ENCODE data around the gene RIPK1.
"Not testable (repeated sequence)": the region's sequence is repeated elsewhere in the genome, so short reads cannot be mapped to it uniquely, and the experiment has no call there.

RIPK1 gene

DNA sequence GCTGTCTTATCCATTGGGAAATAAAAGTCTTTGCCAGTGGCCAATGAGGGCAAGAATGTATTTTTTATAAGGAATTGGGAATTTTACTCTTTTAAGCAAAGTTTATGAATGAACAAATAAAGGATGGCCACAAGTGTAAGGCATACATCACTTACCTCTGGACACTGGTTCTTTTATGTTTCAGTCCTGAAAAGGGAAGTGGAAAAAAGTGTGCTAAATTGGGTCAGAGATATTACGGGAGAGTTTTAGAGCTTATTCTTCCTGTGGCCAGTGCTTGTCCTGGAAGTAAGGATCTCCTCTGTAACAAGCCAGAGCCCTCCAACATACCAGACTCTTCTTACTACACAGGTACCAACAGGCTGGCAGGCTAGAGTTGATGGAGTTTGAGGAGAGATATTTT is 22.5 kb upstream of the RIPK1 start:
- DNase-seq (ENCODE audit: low spot score): no peak

DNA sequence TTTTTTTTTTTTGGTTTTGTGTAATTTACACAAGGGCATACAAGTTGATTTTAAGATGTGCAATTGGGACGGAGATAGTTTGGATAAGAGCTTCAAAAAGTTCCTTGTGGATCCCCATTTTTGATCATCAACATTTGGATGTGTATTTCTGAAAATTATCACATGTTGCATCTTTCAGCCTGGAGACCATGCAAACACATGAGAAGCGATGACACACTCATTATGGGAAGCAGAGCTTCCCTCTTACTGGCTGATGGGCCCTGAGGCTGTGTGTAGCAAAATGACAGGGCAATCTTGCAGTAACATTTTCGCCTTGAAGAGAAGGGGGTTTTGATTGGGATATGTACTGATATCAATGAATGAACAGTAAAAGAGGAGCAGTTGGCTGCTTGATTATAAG is 22.0 kb upstream of the RIPK1 start:
- no peak for DNase-seq (ENCODE audit: low spot score)

GRCh38 chr6:3048009-3048408 is 20.3 kb upstream of the RIPK1 start:
- not testable (repeated sequence) for DNase-seq (ENCODE audit: low spot score)

- no peak for DNase-seq (ENCODE audit: low spot score)
Observed at GRCh38 chr6:3052481-3053230, 15.6 kb upstream of the RIPK1 start.

- DNase-seq (ENCODE audit: low spot score): no peak
Observed at GRCh38 chr6:3053231-3053508, 15.1 kb upstream of the RIPK1 start.

GRCh38 chr6:3054229-3055157 is 13.8 kb upstream of the RIPK1 start:
- peak; percentile 60 for DNase-seq (ENCODE audit: low spot score)

GRCh38 chr6:3055158-3055499 is 13.2 kb upstream of the RIPK1 start:
- DNase-seq (ENCODE audit: low spot score): not testable (repeated sequence)

GRCh38 chr6:3057063-3057770 is 11.1 kb upstream of the RIPK1 start:
- DNase-seq (ENCODE audit: low spot score): no peak

- no peak for DNase-seq (ENCODE audit: low spot score)
Observed at GRCh38 chr6:3058957-3059356, 9.3 kb upstream of the RIPK1 start.

GRCh38 chr6:3060092-3060491 is 8.2 kb upstream of the RIPK1 start:
- DNase-seq (ENCODE audit: low spot score): not testable (repeated sequence)

- no peak for DNase-seq (ENCODE audit: low spot score)
Observed at GRCh38 chr6:3061501-3061941, 6.8 kb upstream of the RIPK1 start.

DNA sequence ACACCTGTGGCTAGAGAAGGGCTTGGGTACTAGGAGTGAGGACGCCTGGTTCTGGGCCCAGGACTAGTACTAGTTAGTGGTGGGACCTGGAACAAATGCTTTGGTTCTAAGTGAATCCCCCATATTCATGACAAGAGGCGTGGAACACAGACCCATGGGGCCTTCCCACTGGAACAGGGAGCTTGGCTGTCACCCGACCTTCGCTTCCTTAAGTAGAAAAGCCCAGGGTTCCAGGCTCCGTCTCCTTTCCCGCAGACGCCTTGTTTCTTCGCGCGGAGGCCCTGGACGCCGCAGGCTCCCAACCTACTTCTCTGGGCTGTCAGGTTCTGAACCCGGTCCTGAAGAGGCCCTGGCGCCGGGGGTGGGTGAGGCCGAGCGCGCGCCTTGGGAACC is 5.0 kb upstream of the RIPK1 start:
- not testable (repeated sequence) for DNase-seq (ENCODE audit: low spot score)

GRCh38 chr6:3063733-3064700 is 4.3 kb upstream of the RIPK1 start:
- DNase-seq (ENCODE audit: low spot score): peak; percentile 97

DNA sequence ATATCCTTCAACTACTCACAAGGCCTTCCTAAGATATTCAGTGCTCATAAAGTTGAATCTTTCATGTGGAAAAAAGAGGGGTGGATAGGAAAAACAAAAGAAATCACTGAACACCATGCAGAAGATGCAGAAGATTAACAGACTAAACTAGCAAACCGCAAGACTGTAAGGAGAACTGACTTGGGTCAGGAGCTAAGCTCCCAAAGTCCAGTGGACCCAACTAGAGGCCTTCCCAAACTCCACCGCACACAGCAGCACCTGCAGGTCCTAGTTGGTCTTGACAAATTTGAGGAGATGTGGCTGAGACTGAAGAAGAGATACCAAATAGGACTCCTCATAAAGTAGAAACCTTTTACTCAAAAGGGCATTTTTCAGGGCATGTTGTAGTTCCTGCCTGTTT is 3.3 kb downstream of the RIPK1 start:
- DNase-seq (ENCODE audit: low spot score): no peak

DNA sequence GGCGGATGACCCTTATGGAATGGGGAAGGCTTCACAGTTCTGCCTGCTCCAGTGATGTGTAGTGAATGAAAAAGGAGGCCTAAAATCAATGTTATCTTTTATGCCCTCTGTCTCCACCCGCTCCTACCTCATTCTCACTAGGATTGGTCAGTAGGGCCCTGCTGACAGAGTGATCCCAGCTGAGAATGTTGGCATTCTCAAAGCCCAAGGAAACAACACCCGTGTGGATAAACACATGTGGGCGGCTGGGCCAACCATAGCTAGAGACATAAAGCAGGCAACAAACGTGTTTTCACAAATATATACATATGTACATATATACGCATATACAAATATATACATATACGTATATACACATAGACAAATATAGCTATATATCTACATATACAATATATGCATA is 4.5 kb downstream of the RIPK1 start:
- DNase-seq (ENCODE audit: low spot score): no peak

- DNase-seq (ENCODE audit: low spot score): no peak
Observed at GRCh38 chr6:3073382-3073781, 5.1 kb downstream of the RIPK1 start.

DNA sequence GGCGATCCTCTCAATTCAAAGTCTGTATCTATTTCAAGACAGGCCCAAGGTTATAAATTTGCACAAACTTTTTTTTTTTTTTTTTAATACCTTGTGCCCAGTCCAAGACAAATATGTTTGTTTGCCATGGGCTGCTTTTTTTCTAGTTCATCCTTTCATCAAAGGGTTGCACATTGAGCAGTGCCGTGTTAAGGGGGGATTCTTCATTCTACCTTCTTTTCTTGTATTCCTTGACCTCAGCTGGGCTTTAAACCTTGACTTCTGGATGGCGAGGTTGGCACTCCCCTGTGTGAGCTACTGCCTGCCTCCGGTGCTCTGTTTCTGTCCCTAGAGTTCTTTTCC is 7.4 kb downstream of the RIPK1 start:
- no peak for DNase-seq (ENCODE audit: low spot score)

DNA sequence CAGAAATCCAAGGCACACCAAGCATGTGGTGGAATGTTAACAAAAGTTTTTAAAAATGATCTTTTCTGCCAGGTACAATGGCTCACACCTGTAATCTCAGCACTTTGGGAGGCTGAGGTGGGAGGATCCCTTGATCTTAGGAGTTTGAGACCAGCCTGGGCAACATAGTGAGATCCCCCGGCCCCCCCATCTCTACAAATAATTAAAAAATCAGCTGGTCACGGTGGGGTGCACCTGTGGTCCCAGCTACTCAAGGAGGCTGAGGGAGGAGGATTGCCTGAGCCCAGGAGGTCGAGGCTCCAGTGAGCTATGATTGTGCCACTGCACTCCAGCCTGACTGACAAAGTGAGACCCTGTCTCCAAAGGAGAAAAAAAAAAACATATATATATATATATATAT is 8.0 kb downstream of the RIPK1 start:
- DNase-seq (ENCODE audit: low spot score): no peak

- no peak for DNase-seq (ENCODE audit: low spot score)
Observed at GRCh38 chr6:3077430-3077829, 9.1 kb downstream of the RIPK1 start.

- not testable (repeated sequence) for DNase-seq (ENCODE audit: low spot score)
Observed at GRCh38 chr6:3078952-3079351, 10.7 kb downstream of the RIPK1 start.

GRCh38 chr6:3079682-3080081 is 11.4 kb downstream of the RIPK1 start:
- no peak for DNase-seq (ENCODE audit: low spot score)

- DNase-seq (ENCODE audit: low spot score): no peak
Observed at GRCh38 chr6:3081960-3082359, 13.7 kb downstream of the RIPK1 start.

Data from GM03348 (cell line).